Panc1 (cell line): ENCODE results near the gene ZNF691.
"Not testable (repeated sequence)": the region's sequence is repeated elsewhere in the genome, so short reads cannot be mapped to it uniquely, and the experiment has no call there.

Experiments
- POLR2AphosphoS5 ChIP-seq: IDR thresholded peaks from 2 replicates; pipeline ENCODE4 v1.6.1; 2012; ENCODE audit warnings: mild to moderate bottlenecking, low read depth, low read length, moderate library complexity
- REST ChIP-seq, 2 experiments: IDR thresholded peaks; 2 replicates each; pipeline ENCODE4 v1.6.1; 2011 to 2012; ENCODE audit warnings: low read depth in 2 of 2, control low read depth in 1 of 2, low read length in 1 of 2, mild to moderate bottlenecking in 1 of 2, moderate library complexity in 1 of 2; ENCODE audit not compliant: insufficient read depth in 1 of 2
- TF ChIP-seq, protein P1 (sequence below): fragments of 450-650 bp; IDR thresholded peaks from 2 replicates; pipeline ENCODE4 v1.5.1; 2017; ENCODE audit warnings: mild to moderate bottlenecking

DNA sequence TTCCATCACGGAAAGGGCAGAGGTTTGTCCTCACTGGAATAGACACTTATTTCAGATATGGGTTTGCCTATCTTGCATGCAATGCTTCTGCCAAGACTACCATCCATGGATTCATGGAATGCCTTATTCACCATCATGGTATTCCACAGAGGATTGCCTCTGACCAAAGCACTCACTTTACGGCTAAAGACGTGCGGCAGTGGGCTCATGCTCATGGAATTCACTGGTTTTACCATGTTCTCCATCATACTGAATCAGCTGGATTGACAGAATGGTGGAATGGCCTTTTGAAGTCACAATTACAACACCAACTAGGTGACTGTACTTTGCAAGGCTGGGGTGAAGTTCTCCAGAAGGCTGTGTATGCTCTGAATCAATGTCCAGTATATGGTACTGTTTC, 22.1 kb downstream of the ZNF691 start:
- TF ChIP-seq, protein P1, sequence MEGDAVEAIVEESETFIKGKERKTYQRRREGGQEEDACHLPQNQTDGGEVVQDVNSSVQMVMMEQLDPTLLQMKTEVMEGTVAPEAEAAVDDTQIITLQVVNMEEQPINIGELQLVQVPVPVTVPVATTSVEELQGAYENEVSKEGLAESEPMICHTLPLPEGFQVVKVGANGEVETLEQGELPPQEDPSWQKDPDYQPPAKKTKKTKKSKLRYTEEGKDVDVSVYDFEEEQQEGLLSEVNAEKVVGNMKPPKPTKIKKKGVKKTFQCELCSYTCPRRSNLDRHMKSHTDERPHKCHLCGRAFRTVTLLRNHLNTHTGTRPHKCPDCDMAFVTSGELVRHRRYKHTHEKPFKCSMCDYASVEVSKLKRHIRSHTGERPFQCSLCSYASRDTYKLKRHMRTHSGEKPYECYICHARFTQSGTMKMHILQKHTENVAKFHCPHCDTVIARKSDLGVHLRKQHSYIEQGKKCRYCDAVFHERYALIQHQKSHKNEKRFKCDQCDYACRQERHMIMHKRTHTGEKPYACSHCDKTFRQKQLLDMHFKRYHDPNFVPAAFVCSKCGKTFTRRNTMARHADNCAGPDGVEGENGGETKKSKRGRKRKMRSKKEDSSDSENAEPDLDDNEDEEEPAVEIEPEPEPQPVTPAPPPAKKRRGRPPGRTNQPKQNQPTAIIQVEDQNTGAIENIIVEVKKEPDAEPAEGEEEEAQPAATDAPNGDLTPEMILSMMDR = not testable (repeated sequence)
- not testable (repeated sequence) for TF ChIP-seq POLR2AphosphoS5; REST (IDR thresholded peaks at IDR 0.05; ENCODE audit: insufficient read depth in 1 of 2, low read depth in 2 of 2, low read length in 1 of 2)
